Adrenal gland (tissue), 12 donors: ENCODE results near the gene SLC44A2. TPM values are rescaled to one million over a fixed set of nuclear protein-coding genes. Genes with fewer than 3 reads are reported as not detected.

Experiments used
- DNase-seq, 7 donors: peaks; one replicate each; pipeline ENCODE4 v3.0.0-alpha.2; 2019 to 2020
- H3K27ac ChIP-seq, 5 donors: fragments of 200-600 bp; sonication (generic) in 4 of 5; 1 replicate in 3 of 5; 2 replicates in 2 of 5; pipeline versions ENCODE4 v1.5.1 to v1.8.0; 2016 to 2020; ENCODE audit warnings: mild to moderate bottlenecking in 1 of 5
- H3K27me3 ChIP-seq: fragments of 200-600 bp; 2 replicates; pipeline ENCODE4 v1.8.0; 2021
- H3K36me3 ChIP-seq, 2 donors: fragments of 200-600 bp; replicated peaks in 1 of 2; 1 replicate in 1 of 2; 2 replicates in 1 of 2; pipeline versions ENCODE4 v1.5.1 to v1.8.0; 2018 to 2022
- H3K4me1 ChIP-seq, 2 donors: fragments of 200-600 bp; replicated peaks in 1 of 2; 1 replicate in 1 of 2; 2 replicates in 1 of 2; pipeline versions ENCODE4 v1.5.1 to v1.8.0; 2018 to 2021
- H3K4me3 ChIP-seq, 4 donors: fragments of 200-600 bp; sonication (generic) in 3 of 4; one replicate each; pipeline ENCODE4 v1.5.1; 2016 to 2018
- H3K9me3 ChIP-seq, 3 donors: fragments of 200-600 bp; sonication (generic) in 1 of 3; replicated peaks in 1 of 3; 1 replicate in 2 of 3; 2 replicates in 1 of 3; pipeline versions ENCODE4 v1.5.1 to v1.8.0; 2016 to 2021
- POLR2A ChIP-seq, 2 donors: fragments of 450-650 bp; IDR thresholded peaks; one replicate each; pipeline ENCODE4 v1.6.1; 2017; ENCODE audit warnings: antibody characterized with exemption in 2 of 2, mild to moderate bottlenecking in 2 of 2, moderate library complexity in 1 of 2
- WGBS, 4 donors: extraction: QIAGEN DNeasy Blood & Tissue Kit in 2 of 4; methylation state at CpG; one replicate each; pipeline versions ENCODE4 v1.1.5 to v1.1.7; 2013 to 2017; 5-methylcytosine and 5-hydroxymethylcytosine counted together
- intact Hi-C, 2 donors: fragments of 100-400 bp; cut with DNase I; formaldehyde crosslinking; loops; one replicate each; pipeline versions ENCODE4 v1.14.1 to v1.15.0; 2022 to 2023
- polyA plus RNA-seq, 3 donors: library from polyadenylated mRNA; stranded (reverse); fragments of 200-250 nt in 2 of 3; fragments of 350-450 nt in 1 of 3; fragmentation: Illumina TruSeq in 1 of 3; extraction: RNeasy Lipid Tissue Mini Kit (QIAGEN cat#74804) in 1 of 3; gene quantifications; one replicate each; pipeline ENCODE4 v1.2.3, GENCODE V29; 2013 to 2014
- total RNA-seq, 9 donors: library from RNA; depleted of rRNA in 4 of 9; stranded (reverse); fragments of >200 nt in 4 of 9; fragments of 120-200 nt in 1 of 9; fragmentation: NEBNext Ultra II Directional in 1 of 9; extraction: Animal tissue kit (Norgen Biotek cat#: 25700) in 1 of 9; gene quantifications; one replicate each; pipeline versions ENCODE4 v1.1.0 to v1.2.4, GENCODE V29; 2013 to 2023
- TF ChIP-seq, protein P1 (sequence below), 6 experiments: fragments of 450-650 bp in 4 of 6; fragments of 200-600 bp in 2 of 6; sonication (generic) in 1 of 6; IDR thresholded peaks; 1 replicate in 5 of 6; 2 replicates in 1 of 6; pipeline versions ENCODE4 v1.5.1 to v1.8.0; 2016 to 2021; ENCODE audit warnings: antibody characterized with exemption in 6 of 6, mild to moderate bottlenecking in 2 of 6, moderate library complexity in 1 of 6
- donor health status: healthy with polysubstance abuse.
- donor health status: Bipolar disorder and iron deficiency.
- donor health status: DM: yes; HTN: yes; CAD: no.
- donor health status: DM: no; HTN: no; CAD: no.
- donor health status: DM: no; HTN: no; CAD: no.
- donor health status: DM: yes; HTN: yes; CAD: no.

SLC44A2 gene
- total and polyA plus RNA-seq, 12 donors, result 20.4 to 188 (median 87.4) TPM

DNA sequence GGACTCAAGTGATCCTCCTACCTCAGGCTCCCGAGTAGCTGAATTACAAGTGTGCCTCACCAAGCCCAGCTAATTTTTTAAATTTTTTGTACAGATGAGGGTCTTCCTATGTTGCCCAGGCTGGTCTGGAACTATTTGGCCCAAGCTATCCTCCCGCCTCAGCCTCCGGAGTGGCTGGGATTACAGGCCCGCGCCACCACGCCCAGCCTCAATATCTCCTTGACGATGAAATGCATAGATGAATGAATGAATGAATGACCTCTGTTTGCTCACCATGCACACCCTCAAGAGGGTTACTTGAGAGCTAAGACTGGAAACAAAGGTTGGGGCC lies 23.4 kb upstream of the SLC44A2 start:
- peaks cover 11 to 24% of the 10 kb centered on the region in 2 donors for H3K4me1 ChIP-seq
- peak overlapping the region in 1 of 4 donors; percentile 100 for H3K4me3 ChIP-seq
- TF ChIP-seq, protein P1, sequence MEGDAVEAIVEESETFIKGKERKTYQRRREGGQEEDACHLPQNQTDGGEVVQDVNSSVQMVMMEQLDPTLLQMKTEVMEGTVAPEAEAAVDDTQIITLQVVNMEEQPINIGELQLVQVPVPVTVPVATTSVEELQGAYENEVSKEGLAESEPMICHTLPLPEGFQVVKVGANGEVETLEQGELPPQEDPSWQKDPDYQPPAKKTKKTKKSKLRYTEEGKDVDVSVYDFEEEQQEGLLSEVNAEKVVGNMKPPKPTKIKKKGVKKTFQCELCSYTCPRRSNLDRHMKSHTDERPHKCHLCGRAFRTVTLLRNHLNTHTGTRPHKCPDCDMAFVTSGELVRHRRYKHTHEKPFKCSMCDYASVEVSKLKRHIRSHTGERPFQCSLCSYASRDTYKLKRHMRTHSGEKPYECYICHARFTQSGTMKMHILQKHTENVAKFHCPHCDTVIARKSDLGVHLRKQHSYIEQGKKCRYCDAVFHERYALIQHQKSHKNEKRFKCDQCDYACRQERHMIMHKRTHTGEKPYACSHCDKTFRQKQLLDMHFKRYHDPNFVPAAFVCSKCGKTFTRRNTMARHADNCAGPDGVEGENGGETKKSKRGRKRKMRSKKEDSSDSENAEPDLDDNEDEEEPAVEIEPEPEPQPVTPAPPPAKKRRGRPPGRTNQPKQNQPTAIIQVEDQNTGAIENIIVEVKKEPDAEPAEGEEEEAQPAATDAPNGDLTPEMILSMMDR (IDR thresholded peaks at IDR 0.05), result no peak
- TF ChIP-seq POLR2A (IDR thresholded peaks at IDR 0.05), result no peak
- H3K9me3 ChIP-seq, result no peaks in the 10 kb centered on the region
- DNase-seq, result no peak
- WGBS, 4 donors, result 15 to 27% (median 20%) methylated on average over 7 of the region's 7 CpGs
- H3K27me3 ChIP-seq, result no peaks in the 10 kb centered on the region
- no peaks in the 10 kb centered on the region for H3K36me3 ChIP-seq
- intact Hi-C loops, result no loop called here
- H3K27ac ChIP-seq, result no peak overlapping the region

DNA sequence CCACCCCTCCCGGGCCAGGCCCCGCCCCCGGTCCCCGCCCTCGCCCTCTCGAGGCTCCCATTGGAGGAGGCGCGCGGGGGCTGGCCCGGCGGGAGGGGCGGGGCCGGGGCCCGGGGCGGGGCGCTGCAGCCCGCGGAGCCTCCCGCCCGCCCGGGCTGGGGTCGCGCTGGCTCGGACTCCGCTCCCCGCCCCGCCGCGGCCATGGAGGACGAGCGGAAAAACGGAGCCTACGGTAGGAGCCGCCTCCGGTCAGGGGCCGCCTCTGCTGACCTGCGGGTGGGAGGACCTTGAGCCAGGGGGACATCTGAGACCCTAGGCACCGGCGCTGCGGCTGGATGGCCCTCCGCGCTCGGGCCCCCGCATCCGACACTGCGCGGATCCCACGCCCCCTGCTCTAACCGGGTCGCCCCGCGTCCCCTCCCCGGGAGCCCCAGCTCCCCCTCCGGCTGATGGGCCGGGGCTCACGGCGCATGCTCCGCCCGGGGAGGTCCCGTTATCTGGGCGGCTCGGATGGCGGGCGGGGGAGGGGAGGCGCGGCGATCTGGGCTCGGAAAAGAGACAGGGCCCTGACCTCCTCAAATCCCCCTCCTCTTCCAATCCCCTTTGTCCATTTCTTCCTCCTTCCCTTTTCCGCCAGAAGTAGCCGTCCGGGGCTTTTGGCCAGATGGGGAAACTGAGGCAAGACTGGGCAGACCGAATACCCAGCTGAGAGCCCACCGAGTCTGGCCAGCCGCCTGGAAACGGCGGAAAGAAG lies 22.8 kb upstream of the SLC44A2 start:
- Histone ChIP-seq H3K27ac (peak overlapping the region in 4 of 5 donors; percentile 61 to 94 (median 81)), H3K27me3 (no peaks in the 10 kb centered on the region), H3K9me3 (no peaks in the 10 kb centered on the region), H3K36me3 (no peaks in the 10 kb centered on the region), H3K4me1 (peaks cover 11 to 24% of the 10 kb centered on the region in 2 donors), H3K4me3 (peak overlapping the region; percentile 43 to 100 (median 97))
- DNase-seq, result peak; percentile 79 to 92 (median 86)
- intact Hi-C loops, result no loop called here
- TF ChIP-seq, protein P1 (IDR thresholded peaks at IDR 0.05), result no peak
- no peak for TF ChIP-seq POLR2A (IDR thresholded peaks at IDR 0.05)
- 0 to 1% (median 0%) methylated on average over 12 to 75 of the region's 76 CpGs for WGBS, 4 donors

DNA sequence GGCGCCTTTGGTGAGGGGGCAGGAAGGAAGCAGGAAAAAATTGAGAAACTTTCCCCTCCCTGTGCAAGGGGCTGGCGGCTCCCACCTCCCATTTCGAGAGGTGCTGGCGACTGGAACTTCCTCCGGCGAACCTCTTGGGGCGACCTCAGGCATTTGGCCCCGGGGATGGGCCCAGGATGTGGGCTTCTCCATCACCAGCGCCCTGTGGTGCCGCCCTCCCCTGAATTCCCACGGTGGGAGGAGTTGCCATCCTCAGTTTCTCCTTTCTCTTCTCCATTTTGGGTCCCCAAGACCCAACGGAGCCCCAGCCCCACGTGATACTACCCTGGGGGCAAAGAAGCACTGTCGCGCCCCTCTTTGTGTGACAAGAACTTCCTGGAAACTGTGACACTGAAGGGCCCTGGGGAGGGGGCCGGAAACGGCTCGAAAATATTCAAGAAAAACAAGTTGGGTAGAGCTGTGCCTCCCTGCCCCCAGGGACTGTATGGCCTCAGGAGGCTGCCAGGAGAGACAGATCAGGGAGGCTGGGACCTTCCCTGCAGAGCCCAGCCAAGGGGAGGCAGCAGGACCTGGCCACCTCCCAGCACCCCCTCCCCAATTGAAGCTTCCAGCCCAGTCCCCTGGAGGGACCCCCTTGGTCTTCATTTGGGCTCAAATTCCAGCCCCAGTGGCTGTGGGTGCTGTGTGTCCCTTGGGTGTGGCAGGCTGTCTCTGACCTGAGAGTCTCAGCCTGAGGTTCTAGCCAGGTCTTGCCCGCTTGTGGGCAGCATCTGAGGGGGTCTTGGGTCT lies 22.1 kb upstream of the SLC44A2 start:
- Histone ChIP-seq H3K4me1 (peaks cover 11 to 24% of the 10 kb centered on the region in 2 donors), H3K27ac (peak overlapping the region in 4 of 5 donors; percentile 61 to 94 (median 81)), H3K36me3 (no peaks in the 10 kb centered on the region), H3K4me3 (peak overlapping the region; percentile 43 to 100 (median 97)), H3K9me3 (no peaks in the 10 kb centered on the region), H3K27me3 (no peaks in the 10 kb centered on the region)
- peak; percentile 27 to 70 (median 50) for DNase-seq
- 12 to 18% (median 15%) methylated on average over 16 to 19 of the region's 19 CpGs for WGBS, 4 donors
- no peak for TF ChIP-seq POLR2A (IDR thresholded peaks at IDR 0.05)
- TF ChIP-seq, protein P1 (IDR thresholded peaks at IDR 0.05), result peak in 1 of 6 experiments; percentile 6
- intact Hi-C loops, result no loop called here

DNA sequence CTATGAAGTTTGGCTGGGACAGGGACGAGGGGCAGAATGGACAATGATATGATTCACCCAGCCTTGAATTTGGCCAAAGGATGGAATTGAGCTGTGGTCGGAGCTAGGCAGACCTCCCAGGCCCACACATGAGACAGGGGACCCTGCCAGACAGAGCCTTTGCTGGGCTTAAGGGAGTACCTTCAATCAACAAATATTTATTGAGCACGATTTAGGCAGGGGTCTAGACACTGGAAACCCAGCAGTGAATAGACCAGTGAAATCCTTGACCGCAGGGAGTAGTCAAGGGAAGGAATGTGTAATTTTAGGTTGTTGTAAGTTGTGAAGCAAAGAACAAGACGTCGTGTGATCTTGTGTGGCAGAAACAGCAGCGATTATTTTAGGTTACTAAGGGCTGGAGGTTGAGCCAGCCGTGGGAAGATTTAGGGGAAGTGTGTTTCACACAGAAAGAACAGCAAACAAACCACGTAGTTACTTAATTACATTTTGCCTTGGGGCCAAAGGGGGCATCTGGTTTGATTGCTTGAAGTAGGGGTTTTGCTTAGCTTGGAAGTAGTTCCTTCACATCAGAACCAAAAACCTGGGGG lies 21.4 kb upstream of the SLC44A2 start:
- H3K27me3 ChIP-seq, result no peaks in the 10 kb centered on the region
- no peak for TF ChIP-seq POLR2A (IDR thresholded peaks at IDR 0.05)
- TF ChIP-seq, protein P1 (IDR thresholded peaks at IDR 0.05), result no peak
- H3K9me3 ChIP-seq, result no peaks in the 10 kb centered on the region
- peak overlapping the region in 1 of 4 donors; percentile 100 for H3K4me3 ChIP-seq
- peak overlapping the region in 4 of 5 donors; percentile 64 to 94 (median 81) for H3K27ac ChIP-seq
- no peaks in the 10 kb centered on the region for H3K36me3 ChIP-seq
- DNase-seq, result no peak
- WGBS, 4 donors, result 31 to 47% (median 40%) methylated on average over 9 of the region's 9 CpGs
- intact Hi-C loops, result no loop called here
- peaks cover 11 to 24% of the 10 kb centered on the region in 2 donors for H3K4me1 ChIP-seq
